Upper lobe of left lung (tissue), 6 donors: ENCODE results near the gene CACNG8. TPM values are rescaled to one million over a fixed set of nuclear protein-coding genes. Genes with fewer than 3 reads are reported as not detected.
A peak's percentile ranks its signal among the peaks of the same experiment; 100 is the strongest.

Experiments
- ATAC-seq, 2 donors: fragments of 200-7000 bp; cut with Tn5 transposase; one replicate each; pipeline ENCODE4 v1.9.1; 2022; ENCODE audit warnings: mild to moderate bottlenecking in 2 of 2, moderate library complexity in 2 of 2; ENCODE audit not compliant: low FRiP score in 2 of 2
- DNase-seq, 2 donors: peaks; one replicate each; pipeline ENCODE4 v3.0.0-alpha.2; 2019 to 2020
- H3K27ac ChIP-seq, 4 donors: fragments of 200-600 bp; sonication (generic); one replicate each; pipeline ENCODE4 v1.5.1; 2016 to 2019
- H3K27me3 ChIP-seq, 4 donors: fragments of 200-600 bp; sonication (generic); one replicate each; pipeline ENCODE4 v1.5.1; 2017 to 2019
- H3K36me3 ChIP-seq, 4 donors: fragments of 200-600 bp; sonication (generic); one replicate each; pipeline ENCODE4 v1.5.1; 2016 to 2019
- H3K4me1 ChIP-seq, 4 donors: fragments of 200-600 bp; sonication (generic); one replicate each; pipeline ENCODE4 v1.5.1; 2018 to 2019
- H3K4me3 ChIP-seq, 4 donors: fragments of 200-600 bp; sonication (generic); one replicate each; pipeline ENCODE4 v1.5.1; 2017 to 2019; ENCODE audit warnings: mild to moderate bottlenecking in 2 of 4, moderate library complexity in 1 of 4
- H3K9me3 ChIP-seq, 4 donors: fragments of 200-600 bp; sonication (generic); one replicate each; pipeline ENCODE4 v1.5.1; 2018 to 2019
- CTCF ChIP-seq, 6 experiments: fragments of 450-650 bp in 4 of 6; fragments of 200-600 bp in 2 of 6; sonication (generic) in 2 of 6; IDR thresholded peaks; one replicate each; pipeline ENCODE4 v1.5.1; 2016 to 2019; ENCODE audit warnings: antibody characterized with exemption in 6 of 6
- EP300 ChIP-seq, 4 donors: sonication (generic); formaldehyde crosslinking; IDR thresholded peaks; one replicate each; pipeline ENCODE4 v1.5.1; 2017; ENCODE audit warnings: antibody characterized with exemption in 4 of 4, control low read depth in 2 of 4
- POLR2A ChIP-seq, 4 donors: fragments of 450-650 bp; IDR thresholded peaks; one replicate each; pipeline ENCODE4 v1.5.1; 2016 to 2017; ENCODE audit warnings: antibody characterized with exemption in 4 of 4, mild to moderate bottlenecking in 2 of 4
- POLR2AphosphoS5 ChIP-seq, 2 donors: sonication (generic); formaldehyde crosslinking; IDR thresholded peaks; one replicate each; pipeline ENCODE4 v1.5.1; 2017; ENCODE audit warnings: antibody characterized with exemption in 2 of 2
- WGBS, 2 donors: methylation state at CpG; one replicate each; pipeline ENCODE4 v1.1.5; 2017 to 2018; 5-methylcytosine and 5-hydroxymethylcytosine counted together
- total RNA-seq, 6 donors: library from RNA; depleted of rRNA in 4 of 6; stranded (reverse); fragments of >200 nt in 4 of 6; gene quantifications; one replicate each; pipeline versions ENCODE4 v1.1.0 to v1.2.1, GENCODE V29; 2016 to 2021
- donor health status: DM: no; HTN: no; CAD: no; lungs with moderate emphysema.
- donor health status: DM: no; HTN: yes; CAD: no; lungs with severe emphysema.

Gene CACNG8
- total RNA-seq, result under 1 TPM in 4 of 6 donors, not detected in 2; 0.09 to 0.44 (median 0.26) TPM

- ATAC-seq (no peak), DNase-seq (peak in 1 of 2 donors; percentile 70)
- no peak for TF ChIP-seq EP300 (IDR thresholded peaks at IDR 0.05)
- no peak for TF ChIP-seq CTCF (IDR thresholded peaks at IDR 0.05)
- TF ChIP-seq POLR2AphosphoS5 (IDR thresholded peaks at IDR 0.05), result no peak
- no peak for TF ChIP-seq POLR2A (IDR thresholded peaks at IDR 0.05)
- H3K4me3 ChIP-seq, result no peak within 1 kb of the TSS
- no peak within 1 kb of the TSS for H3K27ac ChIP-seq
- WGBS, 2 donors, result 3 to 6% methylated on average over 8 to 12 of the region's 55 CpGs
- H3K4me1 ChIP-seq, result peaks cover 0 to 13% (median 0%) of the 10 kb centered on the region in 4 donors
- peaks cover 2 to 47% (median 27%) of the 10 kb centered on the region in 4 donors for H3K27me3 ChIP-seq
- H3K36me3 ChIP-seq, result no peaks in the 10 kb centered on the region
- H3K9me3 ChIP-seq, result no peaks in the 10 kb centered on the region
Observed at GRCh38 chr19:53962887-53963431, at the start of gene CACNG8. CACNG8 (plus strand) TSS chr19:53962937.

- peaks cover 0 to 6% (median 3%) of the 10 kb centered on the region in 4 donors for H3K27me3 ChIP-seq
- no peak for ATAC-seq
Observed at GRCh38 chr19:53915000-53915399, 47.7 kb upstream of the CACNG8 start.

GRCh38 chr19:53916004-53916403 lies 46.7 kb upstream of the CACNG8 start:
- H3K27ac ChIP-seq, result no peak overlapping the region
- ATAC-seq (no peak), DNase-seq (no peak)
- H3K27me3 ChIP-seq, result no peaks in the 10 kb centered on the region
- H3K36me3 ChIP-seq, result no peaks in the 10 kb centered on the region
- no peak overlapping the region for H3K4me3 ChIP-seq
- no peaks in the 10 kb centered on the region for H3K4me1 ChIP-seq
- WGBS, 2 donors, result 65 to 67% methylated on average over 6 of the region's 6 CpGs
- H3K9me3 ChIP-seq, result no peaks in the 10 kb centered on the region
- TF ChIP-seq POLR2AphosphoS5 (IDR thresholded peaks at IDR 0.05), result no peak
- TF ChIP-seq POLR2A (IDR thresholded peaks at IDR 0.05), result no peak
- no peak for TF ChIP-seq CTCF (IDR thresholded peaks at IDR 0.05)
- TF ChIP-seq EP300 (IDR thresholded peaks at IDR 0.05), result no peak

More at GRCh38 chr19:53915000-53915399, 47.7 kb upstream of the CACNG8 start:
- Histone ChIP-seq H3K4me3 (no peak overlapping the region), H3K27ac (no peak overlapping the region), H3K9me3 (no peaks in the 10 kb centered on the region), H3K36me3 (no peaks in the 10 kb centered on the region), H3K4me1 (no peaks in the 10 kb centered on the region)
- TF ChIP-seq CTCF (IDR thresholded peaks at IDR 0.05) (no peak), EP300 (IDR thresholded peaks at IDR 0.05) (no peak), POLR2A (IDR thresholded peaks at IDR 0.05) (no peak), POLR2AphosphoS5 (IDR thresholded peaks at IDR 0.05) (no peak)
- WGBS, 2 donors, result 60% methylated on average over 8 of the region's 8 CpGs
- DNase-seq, result no peak

GRCh38 chr19:53917356-53917755 lies 45.4 kb upstream of the CACNG8 start:
- no peak for DNase-seq
- ATAC-seq, result no peak
- WGBS, 2 donors, result 78 to 87% methylated on average over 7 of the region's 7 CpGs
- TF ChIP-seq CTCF (IDR thresholded peaks at IDR 0.05) (no peak), EP300 (IDR thresholded peaks at IDR 0.05) (no peak), POLR2A (IDR thresholded peaks at IDR 0.05) (no peak), POLR2AphosphoS5 (IDR thresholded peaks at IDR 0.05) (no peak)
- Histone ChIP-seq H3K27ac (no peak overlapping the region), H3K9me3 (no peaks in the 10 kb centered on the region), H3K36me3 (no peaks in the 10 kb centered on the region), H3K4me3 (no peak overlapping the region), H3K27me3 (no peaks in the 10 kb centered on the region), H3K4me1 (no peaks in the 10 kb centered on the region)

GRCh38 chr19:53927739-53928138 lies 35.0 kb upstream of the CACNG8 start:
- Histone ChIP-seq H3K27me3 (no peaks in the 10 kb centered on the region), H3K4me3 (no peak overlapping the region), H3K27ac (no peak overlapping the region), H3K36me3 (no peaks in the 10 kb centered on the region), H3K4me1 (no peaks in the 10 kb centered on the region), H3K9me3 (no peaks in the 10 kb centered on the region)
- 45 to 51% methylated on average over 8 of the region's 8 CpGs for WGBS, 2 donors
- no peak for DNase-seq
- no peak for ATAC-seq
- no peak for TF ChIP-seq EP300 (IDR thresholded peaks at IDR 0.05)
- no peak for TF ChIP-seq CTCF (IDR thresholded peaks at IDR 0.05)
- no peak for TF ChIP-seq POLR2A (IDR thresholded peaks at IDR 0.05)
- TF ChIP-seq POLR2AphosphoS5 (IDR thresholded peaks at IDR 0.05), result no peak
